GM18505 (cell line): ENCODE results near the gene PTPN4.
A peak's percentile ranks its signal among the peaks of the same experiment; 100 is the strongest.
"Not testable (repeated sequence)": the region's sequence is repeated elsewhere in the genome, so short reads cannot be mapped to it uniquely, and the experiment has no call there.

Source experiments
- ATAC-seq: cut with Tn5 transposase; IDR thresholded peaks from one replicate; pipeline ENCODE4 v1.9.1; 2021; ENCODE audit not compliant: unreplicated experiment
- POLR2A ChIP-seq: IDR thresholded peaks from 4 replicates; pipeline ENCODE4 v1.6.1; 2011; ENCODE audit warnings: borderline replicate concordance; ENCODE audit not compliant: insufficient read depth, insufficient read length; ENCODE audit errors: extremely low read depth

PTPN4 gene

GRCh38 chr2:120012363-120012762, 252.6 kb downstream of the PTPN4 start:
- TF ChIP-seq POLR2A = no peak
- no peak for ATAC-seq

GRCh38 chr2:120012771-120013596, 253.3 kb downstream of the PTPN4 start, which contains the start of gene EPB41L5:
EPB41L5 (plus strand) TSS chr2:120013077; CDS start chr2:120019085, 6,008 bp downstream.
- peak; percentile 92 for ATAC-seq
- peak; percentile 47 for TF ChIP-seq POLR2A

GRCh38 chr2:120013597-120014223, 254.0 kb downstream of the PTPN4 start:
- no peak for ATAC-seq

GRCh38 chr2:120014226-120014980, 254.7 kb downstream of the PTPN4 start:
- no peak for TF ChIP-seq POLR2A
- no peak for ATAC-seq

More at GRCh38 chr2:120013597-120014223, 254.0 kb downstream of the PTPN4 start:
- TF ChIP-seq POLR2A = no peak

GRCh38 chr2:120016800-120017199, 257.1 kb downstream of the PTPN4 start:
- ATAC-seq = no peak
- TF ChIP-seq POLR2A = no peak

- no peak for ATAC-seq
- no peak for TF ChIP-seq POLR2A
Measured at GRCh38 chr2:120017201-120017600, 257.5 kb downstream of the PTPN4 start.

- ATAC-seq = no peak
- no peak for TF ChIP-seq POLR2A
Measured at GRCh38 chr2:120018549-120018948, 258.8 kb downstream of the PTPN4 start.

- ATAC-seq = no peak
- TF ChIP-seq POLR2A = no peak
Measured at GRCh38 chr2:120020554-120020953, 260.8 kb downstream of the PTPN4 start.

- not testable (repeated sequence) for ATAC-seq
Measured at GRCh38 chr2:120022505-120022904, 262.8 kb downstream of the PTPN4 start.

GRCh38 chr2:120026890-120027289, 267.2 kb downstream of the PTPN4 start:
- ATAC-seq = no peak
- no peak for TF ChIP-seq POLR2A

GRCh38 chr2:120028795-120029194, 269.1 kb downstream of the PTPN4 start:
- no peak for ATAC-seq
- TF ChIP-seq POLR2A = no peak

GRCh38 chr2:120029672-120030640, 270.2 kb downstream of the PTPN4 start:
- no peak for TF ChIP-seq POLR2A
- no peak for ATAC-seq
